ENCODE measurements around the gene CBX2.

Gene CBX2

GRCh38 chr17:79779661-79780365, 1.9 kb downstream of the CBX2 start:
- TF ChIP-seq FOXP2 (optimal IDR thresholded peaks at IDR 0.05; ENCODE audit: borderline replicate concordance, extremely low read depth, extremely low read length, insufficient read depth): no peak
- TF ChIP-seq REST (IDR thresholded peaks at IDR 0.05; ENCODE audit: insufficient read depth in 1 of 2, low read depth in 2 of 2, low read length in 2 of 2): no peak
- no peak for TF ChIP-seq SIN3A (IDR thresholded peaks at IDR 0.05; ENCODE audit: borderline replicate concordance, insufficient read depth, low read length)

- TF ChIP-seq SIN3A (IDR thresholded peaks at IDR 0.05; ENCODE audit: borderline replicate concordance, insufficient read depth, low read length): no peak
- TF ChIP-seq FOXP2 (optimal IDR thresholded peaks at IDR 0.05; ENCODE audit: borderline replicate concordance, extremely low read depth, extremely low read length, insufficient read depth): no peak
- TF ChIP-seq REST (IDR thresholded peaks at IDR 0.05; ENCODE audit: insufficient read depth in 1 of 2, low read depth in 2 of 2, low read length in 2 of 2): no peak
- TF ChIP-seq POLR2AphosphoS5 (IDR thresholded peaks at IDR 0.05; ENCODE audit: low read depth, low read length): no peak
- TF ChIP-seq TAF1 (IDR thresholded peaks at IDR 0.05; ENCODE audit: borderline replicate concordance, insufficient read depth, low read length): no peak
Observed at GRCh38 chr17:79781012-79781650, 3.2 kb downstream of the CBX2 start.

GRCh38 chr17:79781736-79782575, 4.0 kb downstream of the CBX2 start:
- TF ChIP-seq POLR2AphosphoS5 (IDR thresholded peaks at IDR 0.05; ENCODE audit: low read depth, low read length) (no peak), SIN3A (IDR thresholded peaks at IDR 0.05; ENCODE audit: borderline replicate concordance, insufficient read depth, low read length) (no peak), TAF1 (IDR thresholded peaks at IDR 0.05; ENCODE audit: borderline replicate concordance, insufficient read depth, low read length) (no peak), REST (IDR thresholded peaks at IDR 0.05; ENCODE audit: insufficient read depth in 1 of 2, low read depth in 2 of 2, low read length in 2 of 2) (no peak), FOXP2 (optimal IDR thresholded peaks at IDR 0.05; ENCODE audit: borderline replicate concordance, extremely low read depth, extremely low read length, insufficient read depth) (no peak)

- TF ChIP-seq SIN3A (IDR thresholded peaks at IDR 0.05; ENCODE audit: borderline replicate concordance, insufficient read depth, low read length) (no peak), FOXP2 (optimal IDR thresholded peaks at IDR 0.05; ENCODE audit: borderline replicate concordance, extremely low read depth, extremely low read length, insufficient read depth) (no peak), POLR2AphosphoS5 (IDR thresholded peaks at IDR 0.05; ENCODE audit: low read depth, low read length) (no peak), REST (IDR thresholded peaks at IDR 0.05; ENCODE audit: insufficient read depth in 1 of 2, low read depth in 2 of 2, low read length in 2 of 2) (no peak), TAF1 (IDR thresholded peaks at IDR 0.05; ENCODE audit: borderline replicate concordance, insufficient read depth, low read length) (no peak)
Observed at GRCh38 chr17:79783891-79784290, 5.9 kb downstream of the CBX2 start.
